HG03432 (cell line): ENCODE data around the gene G3BP1.
"Not testable (repeated sequence)": the region's sequence is repeated elsewhere in the genome, so short reads cannot be mapped to it uniquely, and the experiment has no call there.

Source experiments
- ATAC-seq: cut with Tn5 transposase; IDR thresholded peaks from one replicate; pipeline ENCODE4 v1.9.1; 2021; ENCODE audit warnings: mild to moderate bottlenecking, moderate library complexity; ENCODE audit not compliant: unreplicated experiment

G3BP1 gene

DNA sequence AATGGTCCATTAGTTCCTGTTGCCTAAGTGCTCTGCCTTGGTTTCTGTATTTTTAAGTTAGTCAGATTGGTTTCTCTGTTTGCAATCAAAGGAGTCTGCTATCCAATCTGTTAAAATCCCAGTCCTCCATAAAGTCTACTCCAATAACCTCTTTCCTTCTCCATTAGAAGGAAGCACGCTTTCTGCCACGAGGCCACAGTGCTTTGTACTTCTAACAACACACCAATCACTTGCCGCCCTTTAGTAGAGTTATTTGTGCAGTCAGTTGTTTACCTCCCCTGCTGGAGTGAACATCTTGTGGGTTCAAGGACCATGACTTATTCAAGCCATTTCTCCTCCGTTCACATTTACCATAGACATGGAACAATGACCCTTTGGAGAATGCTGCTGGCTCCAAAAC is 83.9 kb downstream of the G3BP1 start:
- no peak for ATAC-seq

DNA sequence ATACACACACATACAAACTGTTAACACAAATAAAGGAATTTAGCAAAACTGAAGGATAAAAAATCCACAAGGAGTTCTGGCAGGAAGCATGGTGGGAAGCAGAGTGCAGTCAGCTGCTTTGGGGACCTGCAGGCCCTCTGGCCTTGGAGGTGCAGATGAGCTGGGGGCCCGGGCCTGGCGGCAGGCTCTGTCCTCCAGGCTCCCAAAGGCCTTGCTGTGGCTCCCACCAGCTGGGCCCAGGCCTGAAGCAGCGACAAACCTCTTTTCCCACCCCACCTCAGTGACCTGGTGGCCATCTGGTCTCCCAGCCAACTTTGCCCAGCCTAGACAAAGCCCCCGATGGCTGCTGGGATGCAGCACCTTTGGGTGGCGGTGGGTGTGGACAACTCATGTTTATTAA is 85.1 kb downstream of the G3BP1 start:
- no peak for ATAC-seq

DNA sequence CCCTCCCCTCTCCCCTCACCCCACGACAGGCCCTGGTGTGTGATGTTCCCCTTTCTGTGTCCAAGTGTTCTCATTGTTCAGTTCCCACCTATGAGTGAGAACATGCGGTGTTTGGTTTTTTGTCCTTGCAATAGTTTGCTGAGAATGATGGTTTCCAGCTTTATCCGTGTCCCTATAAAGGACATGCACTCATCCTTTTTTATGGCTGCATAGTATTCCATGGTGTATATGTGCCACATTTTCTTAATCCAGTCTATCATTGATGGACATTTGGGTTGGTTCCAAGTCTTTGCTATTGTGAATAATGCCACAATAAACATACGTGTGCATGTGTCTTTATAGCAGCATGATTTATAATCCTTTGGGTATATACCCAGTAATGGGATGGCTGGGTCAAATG is 89.1 kb downstream of the G3BP1 start:
- ATAC-seq, result not testable (repeated sequence)
